Peyer's patch (tissue), 4 donors: ENCODE measurements around the gene AP2A2. TPM values are rescaled to one million over a fixed set of nuclear protein-coding genes. Genes with fewer than 3 reads are reported as not detected.
A peak's percentile ranks its signal among the peaks of the same experiment; 100 is the strongest.

Experiments
- DNase-seq, 3 donors: peaks; one replicate each; pipeline ENCODE4 v3.0.0-alpha.2; 2017 to 2019
- H3K27ac ChIP-seq, 4 donors: fragments of 200-600 bp; sonication (generic); one replicate each; pipeline ENCODE4 v1.5.1; 2016 to 2019
- H3K27me3 ChIP-seq, 2 donors: fragments of 200-600 bp; sonication (generic); one replicate each; pipeline ENCODE4 v1.5.1; 2019
- H3K36me3 ChIP-seq, 3 donors: fragments of 200-600 bp; sonication (generic); one replicate each; pipeline ENCODE4 v1.5.1; 2016 to 2019
- H3K4me1 ChIP-seq, 4 donors: fragments of 200-600 bp; sonication (generic); one replicate each; pipeline ENCODE4 v1.5.1; 2016 to 2019
- H3K4me3 ChIP-seq, 4 donors: fragments of 200-600 bp; sonication (generic); 1 replicate in 3 of 4; 2 replicates in 1 of 4; pipeline ENCODE4 v1.5.1; 2016 to 2019; ENCODE audit warnings: mild to moderate bottlenecking in 1 of 4
- H3K9me3 ChIP-seq, 4 donors: fragments of 200-600 bp; sonication (generic); one replicate each; pipeline ENCODE4 v1.5.1; 2016 to 2019; ENCODE audit warnings: mild to moderate bottlenecking in 1 of 4
- POLR2A ChIP-seq, 2 donors: fragments of 450-650 bp; IDR thresholded peaks; one replicate each; pipeline ENCODE4 v1.5.1; 2017; ENCODE audit warnings: antibody characterized with exemption in 2 of 2, mild to moderate bottlenecking in 2 of 2, moderate library complexity in 2 of 2
- total RNA-seq, 4 donors: library from RNA; depleted of rRNA; stranded (reverse); fragments of >200 nt; gene quantifications; one replicate each; pipeline ENCODE4 v1.1.0, GENCODE V29; 2016
- TF ChIP-seq, protein P1 (sequence below), 6 experiments: fragments of 450-650 bp in 4 of 6; fragments of 200-600 bp in 2 of 6; sonication (generic) in 1 of 6; IDR thresholded peaks; one replicate each; pipeline ENCODE4 v1.5.1; 2017 to 2019; ENCODE audit warnings: antibody characterized with exemption in 6 of 6, mild to moderate bottlenecking in 3 of 6, moderate library complexity in 1 of 6

Gene AP2A2
- total RNA-seq, 4 donors from 2014 or later = 103 to 383 (median 136) TPM

DNA sequence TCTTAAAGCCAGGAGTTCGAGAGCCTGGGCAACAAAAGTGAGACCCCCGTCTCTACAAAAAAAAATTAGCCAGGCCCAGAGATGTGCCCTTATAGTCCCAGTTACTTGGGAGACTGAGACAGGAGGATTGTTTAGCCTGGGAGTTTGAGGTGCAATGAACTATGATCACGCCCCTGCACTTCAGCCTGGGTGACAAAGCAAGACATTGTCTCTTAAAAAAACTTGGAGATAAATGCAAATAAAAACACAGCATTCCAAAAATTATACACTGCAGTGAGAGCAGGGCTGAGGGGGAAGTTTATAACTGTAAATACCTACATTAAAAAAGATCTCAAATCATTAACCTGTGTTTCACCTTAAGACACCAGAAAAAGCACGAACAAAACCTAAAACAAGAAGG is 22.1 kb downstream of the AP2A2 start:
- Histone ChIP-seq H3K27me3 (no peaks in the 10 kb centered on the region), H3K4me3 (no peak overlapping the region), H3K4me1 (peaks cover 0 to 7% (median 3%) of the 10 kb centered on the region in 4 donors), H3K36me3 (peaks cover 0 to 29% (median 0%) of the 10 kb centered on the region in 3 donors), H3K9me3 (no peaks in the 10 kb centered on the region), H3K27ac (no peak overlapping the region)
- TF ChIP-seq POLR2A (IDR thresholded peaks at IDR 0.05) = no peak
- TF ChIP-seq, protein P1, sequence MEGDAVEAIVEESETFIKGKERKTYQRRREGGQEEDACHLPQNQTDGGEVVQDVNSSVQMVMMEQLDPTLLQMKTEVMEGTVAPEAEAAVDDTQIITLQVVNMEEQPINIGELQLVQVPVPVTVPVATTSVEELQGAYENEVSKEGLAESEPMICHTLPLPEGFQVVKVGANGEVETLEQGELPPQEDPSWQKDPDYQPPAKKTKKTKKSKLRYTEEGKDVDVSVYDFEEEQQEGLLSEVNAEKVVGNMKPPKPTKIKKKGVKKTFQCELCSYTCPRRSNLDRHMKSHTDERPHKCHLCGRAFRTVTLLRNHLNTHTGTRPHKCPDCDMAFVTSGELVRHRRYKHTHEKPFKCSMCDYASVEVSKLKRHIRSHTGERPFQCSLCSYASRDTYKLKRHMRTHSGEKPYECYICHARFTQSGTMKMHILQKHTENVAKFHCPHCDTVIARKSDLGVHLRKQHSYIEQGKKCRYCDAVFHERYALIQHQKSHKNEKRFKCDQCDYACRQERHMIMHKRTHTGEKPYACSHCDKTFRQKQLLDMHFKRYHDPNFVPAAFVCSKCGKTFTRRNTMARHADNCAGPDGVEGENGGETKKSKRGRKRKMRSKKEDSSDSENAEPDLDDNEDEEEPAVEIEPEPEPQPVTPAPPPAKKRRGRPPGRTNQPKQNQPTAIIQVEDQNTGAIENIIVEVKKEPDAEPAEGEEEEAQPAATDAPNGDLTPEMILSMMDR (IDR thresholded peaks at IDR 0.05) = no peak
- no peak for DNase-seq

DNA sequence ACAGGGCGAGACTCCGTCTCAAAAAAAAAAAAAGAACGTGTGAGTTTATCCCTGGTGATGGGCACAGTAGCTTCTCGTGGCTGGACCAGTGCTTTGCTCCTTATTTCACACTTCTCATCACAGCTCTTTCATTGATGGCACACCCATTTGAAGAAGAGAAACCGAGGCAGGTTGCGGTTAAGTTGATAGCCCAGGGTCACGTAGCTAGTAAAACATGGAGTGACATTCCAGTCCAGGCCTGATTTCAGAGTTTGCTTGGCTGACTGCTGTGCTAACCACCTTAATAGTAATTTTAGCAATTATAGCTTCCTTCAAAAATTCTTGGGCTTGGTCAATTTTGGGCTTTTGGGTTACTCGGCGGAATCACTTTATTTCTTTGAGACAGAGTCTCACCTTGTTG is 25.8 kb downstream of the AP2A2 start:
- peaks cover 0 to 36% (median 8%) of the 10 kb centered on the region in 4 donors for H3K4me1 ChIP-seq
- TF ChIP-seq, protein P1 (IDR thresholded peaks at IDR 0.05) = no peak
- no peak for TF ChIP-seq POLR2A (IDR thresholded peaks at IDR 0.05)
- H3K36me3 ChIP-seq = peaks cover 0 to 7% (median 0%) of the 10 kb centered on the region in 3 donors
- H3K27ac ChIP-seq = peak overlapping the region in 3 of 4 donors; percentile 26 to 68 (median 34)
- H3K4me3 ChIP-seq = no peak overlapping the region
- no peaks in the 10 kb centered on the region for H3K27me3 ChIP-seq
- no peaks in the 10 kb centered on the region for H3K9me3 ChIP-seq
- DNase-seq = no peak

DNA sequence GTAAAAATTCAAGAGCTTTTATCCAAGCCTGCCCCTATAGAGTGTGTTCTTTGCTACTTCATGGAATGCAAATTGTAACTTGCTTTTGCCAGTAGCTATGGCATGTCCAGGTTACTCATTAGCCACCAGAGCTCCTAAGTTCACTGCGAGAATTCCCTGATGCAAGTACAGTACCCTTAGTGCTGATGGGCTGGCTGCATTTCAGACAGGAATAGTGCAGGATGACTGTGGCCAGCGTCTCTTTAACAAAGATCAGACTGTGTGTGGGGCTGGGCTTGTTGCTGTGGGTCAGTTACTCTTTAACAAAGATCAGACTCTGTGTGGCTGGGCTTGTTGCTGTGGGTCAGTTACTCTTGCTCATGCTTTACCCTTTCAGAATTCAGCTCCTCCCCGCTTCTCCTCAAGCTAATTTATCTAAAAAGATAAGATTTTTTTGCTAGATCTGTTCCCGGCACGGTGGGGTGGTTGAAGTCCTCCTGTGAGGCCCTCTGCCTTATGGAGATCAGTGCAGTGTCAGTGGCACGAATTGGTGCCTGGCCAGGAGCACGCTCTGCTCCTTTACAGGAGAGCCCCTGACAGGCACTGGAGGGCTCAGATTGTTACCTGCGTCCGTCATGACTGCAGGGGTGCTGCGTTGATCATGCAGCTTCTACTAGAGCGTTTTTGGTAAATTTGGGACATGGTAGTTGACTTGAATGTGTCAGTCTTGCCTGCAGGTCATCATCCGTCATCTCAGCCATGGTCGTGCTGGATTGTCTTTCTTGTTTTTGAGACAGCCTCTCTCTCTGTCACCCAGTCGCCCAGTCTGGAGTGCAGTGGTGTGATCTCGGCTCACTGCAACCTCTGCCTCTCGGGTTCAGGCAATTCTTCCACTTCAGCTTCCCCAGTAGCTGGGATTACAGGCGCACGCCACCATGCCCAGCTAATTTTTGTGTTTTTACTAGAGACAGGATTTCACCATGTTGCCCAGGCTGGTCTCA is 27.0 kb downstream of the AP2A2 start:
- H3K27ac ChIP-seq = peak overlapping the region in 2 of 4 donors; percentile 43 to 83
- peak overlapping the region in 2 of 4 donors; percentile 16 to 32 for H3K4me3 ChIP-seq
- H3K36me3 ChIP-seq = peaks cover 0 to 7% (median 0%) of the 10 kb centered on the region in 3 donors
- H3K27me3 ChIP-seq = no peaks in the 10 kb centered on the region
- H3K4me1 ChIP-seq = peaks cover 0 to 36% (median 8%) of the 10 kb centered on the region in 4 donors
- DNase-seq = peak in 2 of 3 donors; percentile 62 to 83
- H3K9me3 ChIP-seq = no peaks in the 10 kb centered on the region
- TF ChIP-seq POLR2A (IDR thresholded peaks at IDR 0.05) = peak; percentile 18 to 56
- TF ChIP-seq, protein P1 (IDR thresholded peaks at IDR 0.05) = no peak

DNA sequence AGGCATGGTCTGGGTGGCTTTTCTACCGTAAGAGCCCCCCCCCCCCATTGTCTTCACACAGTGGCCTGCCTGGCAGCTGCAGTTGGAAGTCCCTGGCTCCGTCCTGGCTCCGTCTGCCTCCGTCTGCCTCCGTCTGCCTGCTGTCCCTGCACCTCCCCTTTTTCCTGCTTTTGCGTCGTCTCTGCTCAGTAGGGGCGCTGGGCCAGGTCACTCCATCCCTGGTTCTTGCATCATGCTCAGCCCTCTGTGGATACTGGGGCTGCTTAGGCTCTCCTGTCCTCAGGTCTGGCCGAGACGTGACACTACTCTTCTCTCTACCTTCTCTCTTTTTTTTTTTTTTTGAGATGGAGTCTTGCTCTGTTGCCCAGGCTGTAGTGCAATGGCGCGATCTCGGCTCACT is 27.8 kb downstream of the AP2A2 start:
- no peak for DNase-seq
- peak overlapping the region in 2 of 4 donors; percentile 43 to 83 for H3K27ac ChIP-seq
- no peaks in the 10 kb centered on the region for H3K9me3 ChIP-seq
- H3K27me3 ChIP-seq = no peaks in the 10 kb centered on the region
- TF ChIP-seq POLR2A (IDR thresholded peaks at IDR 0.05) = no peak
- TF ChIP-seq, protein P1 (IDR thresholded peaks at IDR 0.05) = no peak
- no peak overlapping the region for H3K4me3 ChIP-seq
- H3K4me1 ChIP-seq = peaks cover 0 to 36% (median 8%) of the 10 kb centered on the region in 4 donors
- H3K36me3 ChIP-seq = peaks cover 0 to 7% (median 0%) of the 10 kb centered on the region in 3 donors

DNA sequence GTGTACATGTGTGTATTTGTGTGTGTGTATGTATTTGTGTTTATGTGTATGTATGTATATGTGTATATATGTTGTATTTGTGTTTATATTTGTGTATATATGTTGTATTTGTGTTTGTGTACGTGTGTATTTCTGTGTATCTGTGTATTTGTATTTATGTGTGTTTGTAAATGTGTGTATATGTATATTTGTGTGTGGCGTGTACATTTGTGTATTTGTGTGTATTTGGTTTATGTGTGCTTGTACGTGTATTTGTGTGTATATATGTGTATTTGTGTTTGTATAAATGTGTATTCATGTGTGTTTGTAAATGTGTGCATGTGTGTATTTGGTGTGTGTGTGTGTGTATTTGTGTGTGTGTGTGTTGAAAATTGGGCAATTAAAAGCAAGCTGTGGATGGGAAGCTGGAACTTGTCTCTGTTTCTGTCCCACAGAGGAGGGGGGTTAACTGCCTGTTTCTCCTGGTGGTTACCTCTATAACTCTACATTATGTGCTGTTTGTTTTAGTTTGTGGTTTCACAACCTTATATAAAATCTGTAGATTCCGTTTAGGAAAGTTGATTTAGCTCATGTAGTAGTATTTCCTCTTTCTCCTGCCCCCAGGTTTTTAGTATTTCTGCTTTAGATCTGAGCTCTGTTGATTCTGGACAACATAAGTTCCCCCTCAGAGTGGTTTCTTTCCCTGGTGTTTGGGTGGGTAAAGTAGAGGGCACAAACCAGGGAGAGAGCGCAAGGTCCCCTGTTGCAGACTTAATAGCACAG is 28.9 kb downstream of the AP2A2 start:
- no peak overlapping the region for H3K4me3 ChIP-seq
- peak overlapping the region in 1 of 4 donors; percentile 49 for H3K27ac ChIP-seq
- no peaks in the 10 kb centered on the region for H3K27me3 ChIP-seq
- TF ChIP-seq, protein P1 (IDR thresholded peaks at IDR 0.05) = no peak
- no peak for TF ChIP-seq POLR2A (IDR thresholded peaks at IDR 0.05)
- H3K36me3 ChIP-seq = peaks cover 0 to 14% (median 0%) of the 10 kb centered on the region in 3 donors
- H3K4me1 ChIP-seq = peaks cover 0 to 36% (median 8%) of the 10 kb centered on the region in 4 donors
- no peaks in the 10 kb centered on the region for H3K9me3 ChIP-seq
- no peak for DNase-seq
